SU-DHL-6 (cell line): ENCODE measurements around the gene RCAN3.
"Not testable (repeated sequence)": the region's sequence is repeated elsewhere in the genome, so short reads cannot be mapped to it uniquely, and the experiment has no call there.

Experiments
- CTCF ChIP-seq: fragments of 200-600 bp; sonication (generic); IDR thresholded peaks from one replicate; pipeline ENCODE4 v1.5.1; 2017; ENCODE audit warnings: antibody characterized with exemption, mild to moderate bottlenecking, low read length, moderate library complexity; ENCODE audit not compliant: insufficient read depth, poor library complexity, severe bottlenecking
- EZH2phosphoT487 ChIP-seq: fragments of 200-600 bp; sonication (generic), shearing (Covaris generic); conservative IDR thresholded peaks from 2 replicates; pipeline ENCODE4 v1.6.1; 2018; ENCODE audit warnings: mild to moderate bottlenecking, antibody characterized with exemption, low read length, moderate library complexity, mixed read lengths

- not testable (repeated sequence) for TF ChIP-seq CTCF, EZH2phosphoT487
These were observed 26.7 kb downstream of the RCAN3 start for GRCh38 chr1:24529292-24529691.
